Stimulated activated naive CD4-positive, alpha-beta T cell treated with Interleukin-2 at 50 U/mL for 16 hours (primary cell): ENCODE data around the gene PSMB11.
"Not testable (repeated sequence)": the region's sequence is repeated elsewhere in the genome, so short reads cannot be mapped to it uniquely, and the experiment has no call there.

Experiments
- DNase-seq: peaks from one replicate; lab custom pipeline; 2025; lab: John Stamatoyannopoulos, UW

The PSMB11 gene, protein sequence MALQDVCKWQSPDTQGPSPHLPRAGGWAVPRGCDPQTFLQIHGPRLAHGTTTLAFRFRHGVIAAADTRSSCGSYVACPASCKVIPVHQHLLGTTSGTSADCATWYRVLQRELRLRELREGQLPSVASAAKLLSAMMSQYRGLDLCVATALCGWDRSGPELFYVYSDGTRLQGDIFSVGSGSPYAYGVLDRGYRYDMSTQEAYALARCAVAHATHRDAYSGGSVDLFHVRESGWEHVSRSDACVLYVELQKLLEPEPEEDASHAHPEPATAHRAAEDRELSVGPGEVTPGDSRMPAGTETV

DNA sequence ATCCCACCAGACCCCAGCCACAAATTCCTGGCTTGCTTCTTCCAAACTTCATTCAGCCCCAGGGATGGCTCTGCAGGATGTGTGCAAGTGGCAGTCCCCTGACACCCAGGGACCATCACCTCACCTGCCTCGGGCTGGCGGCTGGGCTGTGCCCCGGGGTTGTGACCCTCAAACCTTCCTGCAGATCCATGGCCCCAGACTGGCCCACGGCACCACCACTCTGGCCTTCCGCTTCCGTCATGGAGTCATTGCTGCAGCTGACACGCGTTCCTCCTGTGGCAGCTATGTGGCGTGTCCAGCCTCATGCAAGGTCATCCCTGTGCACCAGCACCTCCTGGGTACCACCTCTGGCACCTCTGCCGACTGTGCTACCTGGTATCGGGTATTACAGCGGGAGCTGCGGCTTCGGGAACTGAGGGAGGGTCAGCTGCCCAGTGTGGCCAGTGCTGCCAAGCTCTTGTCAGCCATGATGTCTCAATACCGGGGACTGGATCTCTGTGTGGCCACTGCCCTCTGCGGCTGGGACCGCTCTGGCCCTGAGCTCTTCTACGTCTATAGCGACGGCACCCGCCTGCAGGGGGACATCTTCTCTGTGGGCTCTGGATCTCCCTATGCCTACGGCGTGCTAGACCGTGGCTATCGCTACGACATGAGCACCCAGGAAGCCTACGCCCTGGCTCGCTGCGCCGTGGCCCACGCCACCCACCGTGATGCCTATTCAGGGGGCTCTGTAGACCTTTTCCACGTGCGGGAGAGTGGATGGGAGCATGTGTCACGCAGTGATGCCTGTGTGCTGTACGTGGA is at the start of gene PSMB11:
Gene PSMB11, plus strand, starts transcription at position 51 of the 804 bp plus-strand sequence. Its CDS starts 14 bp downstream, at position 65.
- DNase-seq, result no peak

DNA sequence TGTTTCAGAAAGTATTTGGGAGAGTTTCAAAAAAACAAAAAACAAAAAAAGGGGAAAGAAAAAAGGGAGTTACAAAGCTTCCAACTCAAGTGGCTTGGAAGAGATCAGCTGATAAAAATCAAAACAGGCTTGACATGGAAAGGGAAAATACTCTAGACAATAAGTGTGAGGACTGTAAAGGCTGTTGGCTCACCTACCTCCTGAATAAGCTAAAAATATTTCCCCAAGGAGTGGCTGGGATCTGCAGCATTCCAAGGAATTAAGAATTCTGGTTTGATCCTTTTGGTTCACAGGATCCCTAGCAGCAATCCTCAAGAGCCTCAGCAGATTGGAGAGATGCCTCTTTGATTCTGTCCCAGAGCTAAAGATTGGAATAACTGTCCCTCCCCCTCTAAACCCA is 48.5 kb upstream of the PSMB11 start:
- DNase-seq, result no peak

DNA sequence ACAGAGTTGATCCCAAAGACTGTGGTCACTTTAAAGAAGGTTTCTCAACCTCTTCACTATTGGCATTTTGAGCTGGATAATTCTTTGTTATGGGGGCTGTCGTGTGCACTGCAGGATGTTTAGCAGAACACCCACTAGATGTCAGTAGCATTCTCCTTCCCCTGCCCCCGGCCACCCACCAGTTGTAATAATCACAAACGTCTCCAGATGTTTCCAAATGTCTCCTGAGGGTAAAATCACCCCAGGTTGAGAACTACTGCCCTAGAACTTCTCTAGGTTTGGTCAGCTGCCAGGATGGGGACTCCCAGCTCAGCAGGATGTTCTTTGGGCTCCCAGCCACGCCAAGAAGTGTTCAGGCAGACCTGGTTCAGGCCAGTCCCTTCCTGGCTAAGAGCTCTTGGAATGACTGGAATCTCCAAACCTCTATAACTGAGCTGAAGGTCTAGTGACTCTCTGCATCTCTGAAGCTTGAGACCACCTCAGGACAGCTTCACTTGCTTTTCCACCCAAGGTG is 47.2 kb upstream of the PSMB11 start:
- no peak for DNase-seq

DNA sequence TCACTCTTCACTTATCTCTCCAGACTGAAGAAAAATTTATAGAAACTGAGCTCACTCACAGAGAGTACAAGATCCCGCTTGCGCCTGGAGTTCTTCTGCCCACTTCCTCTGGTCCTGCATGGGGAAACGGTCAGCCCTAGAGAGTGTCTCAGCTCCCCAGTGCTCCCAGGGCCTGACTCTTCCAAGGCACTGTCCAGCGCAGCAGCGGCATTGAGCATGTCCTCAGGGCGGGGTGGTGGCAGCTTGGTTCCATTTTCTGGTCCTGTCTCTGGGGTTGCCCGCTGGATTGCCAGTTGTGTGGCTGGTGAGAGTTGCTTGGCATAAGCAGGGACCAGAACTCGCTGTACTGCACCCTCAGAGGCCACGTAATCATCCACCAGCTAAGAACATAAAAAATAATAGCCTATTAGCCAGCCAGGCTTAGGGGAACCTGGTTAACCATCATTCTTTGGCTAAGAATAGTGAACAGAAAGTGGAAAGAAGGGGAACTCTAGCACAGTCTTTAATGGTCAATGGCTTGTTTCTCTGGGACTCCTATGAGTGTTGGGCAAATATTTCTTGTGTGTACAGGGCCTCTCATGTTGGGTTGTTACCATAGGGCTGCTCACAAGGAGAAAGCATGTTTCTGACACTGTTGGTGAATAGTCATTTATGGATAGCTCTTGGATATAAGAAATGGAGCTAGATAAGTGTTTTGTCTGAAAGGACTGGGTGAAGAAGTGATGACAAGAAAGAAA is 46.0 kb upstream of the PSMB11 start:
- DNase-seq, result no peak

DNA sequence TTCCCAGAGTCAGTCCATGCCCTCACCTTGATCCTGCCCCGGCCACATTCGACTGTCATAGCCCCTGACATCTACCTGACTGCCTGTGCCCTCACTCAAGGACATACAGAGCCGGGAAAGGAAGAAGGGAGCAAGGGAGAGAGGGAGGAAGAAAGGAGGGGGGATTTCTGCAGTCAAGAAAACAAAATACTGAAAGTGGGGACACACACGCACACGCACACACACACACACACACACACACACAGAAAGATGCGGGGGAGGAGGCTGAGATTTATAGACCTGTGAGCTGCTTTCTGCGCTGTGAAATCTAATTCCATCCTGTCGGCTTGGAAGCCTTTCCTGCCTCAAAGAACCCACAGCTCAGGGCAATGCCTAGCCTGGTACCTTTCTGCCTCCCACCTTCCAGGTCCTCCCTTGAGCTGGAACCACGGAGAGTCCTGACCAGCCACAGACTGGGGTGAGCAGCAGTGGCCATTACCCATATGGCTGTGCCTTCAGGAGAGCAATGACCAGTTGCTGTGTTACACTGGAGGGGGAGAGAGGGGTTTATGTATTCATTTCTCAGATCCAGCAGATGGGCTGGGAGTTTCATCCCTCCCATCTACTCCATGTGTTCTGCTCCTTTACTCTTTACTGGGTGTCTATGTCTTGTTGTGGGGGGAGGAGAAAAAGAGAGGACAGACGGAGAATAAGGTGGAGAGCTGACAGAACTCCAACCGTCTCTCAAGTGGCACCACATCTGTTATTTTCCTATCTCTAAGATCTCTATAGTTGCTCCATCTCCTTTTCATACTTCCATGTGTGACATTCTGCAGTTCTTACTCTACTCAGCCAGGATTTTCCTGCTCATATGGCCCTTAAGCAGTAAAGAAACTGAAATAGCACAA is 45.0 kb upstream of the PSMB11 start:
- no peak for DNase-seq

DNA sequence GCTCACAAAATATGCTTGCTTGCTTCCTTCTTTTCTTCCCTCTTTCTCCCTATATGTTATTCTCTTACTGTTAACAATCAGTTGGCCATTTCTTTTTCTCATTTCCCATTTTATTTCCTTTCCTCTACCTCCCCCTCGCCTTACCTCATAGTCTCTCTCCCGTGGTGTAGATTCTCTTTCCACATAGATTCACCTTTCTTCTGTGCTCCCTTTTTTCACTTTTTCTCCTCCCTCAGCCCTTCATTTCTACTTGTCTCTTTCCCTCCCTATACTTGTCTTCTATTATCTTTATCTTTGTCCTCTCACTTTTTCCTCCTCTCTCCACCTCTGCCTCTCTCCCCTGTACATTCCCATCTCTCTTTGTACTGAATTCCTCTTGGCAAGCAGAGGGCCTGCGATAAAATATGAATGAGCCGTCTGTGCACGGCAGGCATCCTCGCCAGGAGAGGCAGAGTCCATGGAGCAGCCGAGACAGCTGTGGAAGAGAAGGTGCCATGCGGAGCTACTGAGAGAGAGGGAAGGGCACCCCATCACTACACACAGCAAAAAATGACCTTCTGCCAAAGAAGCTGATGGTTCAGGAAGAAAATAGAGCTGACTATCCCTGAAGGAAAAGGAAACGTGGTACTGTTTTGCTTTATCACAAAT is 44.2 kb upstream of the PSMB11 start:
- no peak for DNase-seq

DNA sequence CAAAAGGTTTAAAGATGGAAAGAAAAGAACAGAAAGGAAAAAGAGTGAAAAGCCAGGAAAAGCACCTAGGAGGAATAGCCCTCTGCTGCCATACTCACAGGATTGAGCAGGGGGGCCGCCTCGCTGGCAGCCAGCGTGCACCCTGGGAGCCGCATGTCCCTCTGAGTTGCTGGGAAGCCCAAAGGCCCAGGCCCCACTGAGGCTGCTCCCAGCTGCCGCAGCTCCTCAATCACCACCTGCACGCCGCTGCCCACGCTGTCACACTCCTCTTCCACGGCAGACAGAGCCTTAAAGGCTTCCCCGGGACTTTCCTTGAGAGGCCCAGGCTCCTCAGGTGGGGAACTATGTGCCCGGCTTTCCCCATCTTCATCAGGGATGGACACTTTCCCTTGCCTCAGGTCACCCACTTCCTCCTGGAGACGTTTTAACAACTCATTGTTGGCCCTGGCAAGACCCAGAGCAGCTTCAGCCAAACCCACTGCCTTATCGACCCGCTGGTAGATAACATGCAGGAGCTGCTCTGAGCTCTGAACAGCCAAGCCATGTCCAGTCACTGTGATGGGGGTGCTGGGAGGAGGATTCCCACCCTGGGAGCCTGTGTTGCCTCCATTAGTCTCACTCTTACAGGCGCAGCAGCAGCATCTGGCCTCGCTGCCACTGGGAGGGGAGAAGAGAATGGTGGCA is 43.5 kb upstream of the PSMB11 start:
- no peak for DNase-seq

DNA sequence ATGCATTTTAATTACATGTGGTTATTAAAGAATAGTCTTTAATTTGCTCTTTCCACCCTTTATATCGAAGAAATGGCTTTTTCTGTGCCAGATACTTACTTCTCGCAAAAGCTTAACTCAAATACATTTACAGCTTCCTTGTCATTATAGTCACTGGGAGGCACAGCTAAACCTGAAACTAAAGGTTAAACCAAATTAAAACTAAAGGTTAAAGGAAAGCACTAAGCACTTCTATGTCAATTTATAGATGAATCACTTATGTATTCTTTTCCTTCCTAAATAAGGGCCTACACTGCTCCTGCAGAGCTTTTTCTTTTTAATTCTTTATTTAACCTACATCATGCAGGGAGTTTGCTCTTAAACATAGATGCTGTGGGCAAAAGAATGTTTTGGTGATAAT is 41.2 kb upstream of the PSMB11 start:
- DNase-seq, result no peak

DNA sequence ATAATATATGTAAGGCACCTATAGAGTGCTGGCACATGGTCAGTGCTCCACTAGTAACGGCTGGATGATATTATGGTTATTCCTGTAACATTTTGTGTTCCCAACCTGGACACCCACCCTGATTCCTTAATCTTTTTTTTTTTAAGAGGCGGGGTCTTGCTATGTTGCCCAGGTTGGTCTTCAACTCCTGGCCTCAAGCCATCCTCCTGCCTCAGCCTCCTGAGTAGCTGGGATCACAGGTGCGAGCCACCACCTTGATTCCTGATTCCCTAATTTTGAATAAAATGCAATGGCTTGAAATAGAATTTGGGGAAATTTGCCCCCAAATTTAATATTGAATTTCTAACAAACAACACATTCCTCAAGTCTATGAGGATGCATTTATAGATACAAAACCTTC is 39.4 kb upstream of the PSMB11 start:
- no peak for DNase-seq

DNA sequence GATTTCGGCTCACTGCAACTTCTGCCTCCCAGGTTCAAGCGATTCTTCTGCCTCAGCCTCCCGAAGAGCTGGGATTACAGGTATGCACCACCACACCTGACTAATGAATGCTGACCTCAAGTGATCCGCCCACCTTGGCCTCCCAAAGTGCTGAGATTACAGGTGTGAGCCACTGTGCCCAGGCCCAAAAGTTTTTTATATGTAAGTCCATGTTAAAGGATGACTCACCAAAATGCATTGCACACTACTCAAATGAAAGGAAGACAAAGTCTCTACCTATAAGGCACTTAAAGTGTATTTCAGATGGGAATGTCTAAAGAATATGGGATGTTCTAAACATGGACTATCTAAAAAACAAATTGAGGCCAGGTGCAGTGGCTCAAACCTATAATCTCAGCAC is 37.7 kb upstream of the PSMB11 start:
- DNase-seq, result not testable (repeated sequence)

DNA sequence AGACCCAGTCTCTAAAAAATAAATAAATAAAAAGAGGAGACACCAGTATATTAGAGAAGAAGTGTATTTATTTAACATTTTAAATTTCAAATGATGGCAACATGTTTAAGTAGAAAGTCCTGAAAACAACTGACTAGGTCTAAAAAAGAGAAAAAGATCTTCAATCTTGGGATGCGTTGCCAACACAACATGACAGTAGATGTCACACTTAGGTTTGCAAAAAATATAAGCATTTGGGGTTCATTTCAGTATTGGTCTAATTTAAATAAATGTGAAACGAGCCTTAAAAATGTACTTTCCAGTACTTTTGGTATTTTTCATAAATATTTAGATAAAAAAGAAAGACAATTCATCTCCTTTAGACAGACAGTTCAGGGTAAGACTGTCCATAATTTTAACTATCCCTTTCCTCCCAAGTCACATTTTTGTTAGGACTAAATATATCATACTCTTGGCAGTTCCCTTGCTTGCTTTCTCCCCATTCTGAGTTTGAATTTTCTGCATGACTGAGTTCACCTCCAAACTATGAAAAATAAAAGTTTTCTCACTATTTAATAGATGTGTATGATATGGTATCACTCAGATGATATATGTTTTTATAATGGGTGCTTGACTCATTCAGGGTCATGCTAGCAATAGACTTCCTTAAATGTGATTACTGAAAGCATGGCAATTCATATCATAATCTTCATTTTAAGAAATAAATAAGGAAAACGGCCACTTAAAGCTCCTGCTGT is 36.4 kb upstream of the PSMB11 start:
- no peak for DNase-seq

DNA sequence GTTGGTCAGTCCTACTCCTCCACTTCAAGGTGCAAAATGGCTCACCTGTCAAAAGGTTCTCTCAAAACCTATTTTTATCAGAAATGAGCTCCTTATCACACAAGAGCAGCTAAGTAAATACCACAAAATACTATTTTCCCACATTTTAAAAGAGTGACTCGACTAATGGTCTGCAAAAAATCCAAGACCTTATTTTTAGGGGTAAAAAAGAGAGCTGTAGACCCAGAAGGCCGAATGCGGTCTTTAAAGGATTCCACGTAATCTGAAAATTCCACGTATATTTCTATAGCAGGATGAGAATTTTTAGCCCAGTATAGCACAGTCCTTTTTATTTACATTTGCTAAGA is 35.9 kb upstream of the PSMB11 start:
- no peak for DNase-seq

DNA sequence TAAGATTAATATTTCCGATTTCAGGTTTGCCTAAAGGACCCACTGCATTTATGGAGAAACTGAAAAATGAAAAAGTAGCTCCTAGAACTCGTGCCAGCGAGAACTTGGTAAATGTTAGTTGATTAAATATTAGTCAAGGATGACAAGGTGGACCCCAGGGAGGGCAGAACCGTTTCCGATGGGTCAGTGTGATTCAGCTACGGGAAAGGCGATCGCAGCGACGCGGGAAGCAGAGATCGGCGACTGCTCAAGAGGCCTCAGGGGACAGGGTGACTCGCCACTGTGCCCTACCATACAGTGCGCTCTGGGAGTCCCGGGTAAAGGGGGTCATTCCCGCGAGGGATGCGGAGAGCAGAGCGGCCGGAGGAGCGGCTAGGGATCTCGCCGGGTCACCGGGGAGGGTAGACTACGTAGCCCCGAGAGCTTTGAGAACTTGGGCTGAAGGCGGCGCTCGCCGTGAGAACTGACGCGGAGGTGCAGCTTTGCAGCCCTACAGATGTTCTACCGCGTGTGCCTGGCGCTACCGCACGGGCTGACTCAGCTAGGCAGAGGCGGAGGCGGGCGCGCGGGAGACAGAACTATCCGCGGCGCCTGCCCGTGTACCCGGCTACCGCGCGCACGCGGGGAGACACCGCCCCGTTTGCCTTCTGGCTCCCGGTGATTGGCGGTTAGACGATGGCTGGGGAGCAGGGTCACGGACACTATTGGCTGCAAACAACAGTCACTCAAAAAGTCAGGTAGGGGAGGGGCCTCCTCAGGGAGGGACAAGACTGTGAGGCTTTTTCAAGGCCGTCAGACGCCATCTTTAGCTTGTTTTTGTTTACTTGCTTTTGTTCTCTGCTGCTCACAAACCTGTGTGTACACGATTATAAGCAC is 35.2 kb upstream of the PSMB11 start:
- DNase-seq, result peak; percentile 97

DNA sequence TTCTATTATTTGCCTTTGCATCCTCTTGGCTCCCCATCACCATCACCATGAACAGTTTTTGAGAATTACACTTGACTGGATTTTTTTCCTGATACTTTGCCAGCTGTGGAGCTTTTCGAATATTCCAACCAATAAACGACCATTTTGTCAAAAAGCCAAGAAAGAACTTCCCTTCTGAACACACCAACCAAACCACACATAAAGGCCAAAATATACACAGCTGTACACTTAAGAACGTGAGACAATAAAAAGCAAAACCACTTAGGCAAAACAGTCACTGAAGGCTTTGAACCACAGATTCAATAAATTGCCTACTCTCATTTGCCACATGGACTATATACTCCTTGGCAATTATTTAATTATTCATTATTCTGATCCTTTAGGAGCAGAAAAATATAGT is 33.2 kb upstream of the PSMB11 start:
- DNase-seq, result no peak

DNA sequence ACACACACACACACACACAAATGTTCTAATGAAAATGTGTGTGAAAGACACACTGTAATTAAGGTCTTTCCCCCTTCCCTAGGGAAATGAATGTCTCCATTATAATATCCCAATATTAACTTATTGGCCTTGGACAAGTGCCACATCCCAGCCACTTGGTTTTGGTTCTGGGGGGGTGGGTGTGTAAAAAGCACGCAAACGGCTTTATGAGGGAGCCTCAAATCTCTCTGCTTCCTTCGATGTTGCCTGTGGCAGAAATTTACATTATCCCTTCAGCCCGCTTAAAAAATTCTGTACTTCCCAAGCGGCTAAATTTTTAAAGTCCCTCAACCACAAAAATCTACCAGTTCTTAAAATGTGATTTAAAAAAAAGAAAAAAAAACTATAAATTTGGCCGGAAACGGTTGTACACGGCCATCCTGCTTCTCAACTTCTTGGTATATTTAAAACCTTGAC is 32.5 kb upstream of the PSMB11 start:
- no peak for DNase-seq

DNA sequence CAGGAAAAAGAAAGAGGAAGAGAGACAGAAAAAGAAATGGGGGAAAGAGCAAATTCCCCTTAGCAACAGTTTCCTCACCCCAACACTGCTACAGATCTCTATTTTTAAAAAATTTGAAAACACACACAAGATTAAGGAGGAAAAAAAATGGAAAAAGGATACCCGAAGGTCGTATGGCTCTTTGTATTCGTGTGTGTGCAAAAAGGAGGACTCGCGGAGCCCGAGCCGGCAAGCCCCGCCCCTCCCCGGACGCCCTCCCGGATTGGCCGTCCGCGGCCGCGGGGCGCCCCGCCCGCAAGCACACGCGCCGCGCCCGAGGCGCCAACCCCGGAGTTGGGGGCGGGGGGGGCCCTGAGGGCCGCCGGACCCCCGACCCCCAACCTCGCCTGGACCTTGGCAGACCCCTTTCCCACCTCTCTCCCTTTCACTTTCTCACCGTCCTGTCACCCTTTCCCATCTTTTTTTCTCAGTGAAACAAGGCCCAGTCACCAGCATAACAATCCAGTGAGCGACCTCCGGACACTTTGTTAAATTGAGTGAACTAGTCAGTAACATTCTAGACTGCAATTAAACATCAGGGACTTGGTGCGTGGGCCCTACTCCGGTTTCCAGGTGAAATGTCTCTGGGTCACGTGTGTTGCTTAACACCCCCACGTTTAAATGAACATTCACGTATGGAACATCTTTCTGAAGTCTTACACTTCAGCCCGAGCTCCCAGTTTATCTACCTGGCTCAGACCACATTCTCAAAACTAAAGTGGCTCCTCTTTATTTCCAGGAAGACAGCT is 31.9 kb upstream of the PSMB11 start, which contains the start of gene C14orf93:
Gene C14orf93, minus strand, starts transcription at position 205 of the 788 bp plus-strand sequence. CDS start 11,120 bp downstream, outside the sequence.
- peak; percentile 73 for DNase-seq

DNA sequence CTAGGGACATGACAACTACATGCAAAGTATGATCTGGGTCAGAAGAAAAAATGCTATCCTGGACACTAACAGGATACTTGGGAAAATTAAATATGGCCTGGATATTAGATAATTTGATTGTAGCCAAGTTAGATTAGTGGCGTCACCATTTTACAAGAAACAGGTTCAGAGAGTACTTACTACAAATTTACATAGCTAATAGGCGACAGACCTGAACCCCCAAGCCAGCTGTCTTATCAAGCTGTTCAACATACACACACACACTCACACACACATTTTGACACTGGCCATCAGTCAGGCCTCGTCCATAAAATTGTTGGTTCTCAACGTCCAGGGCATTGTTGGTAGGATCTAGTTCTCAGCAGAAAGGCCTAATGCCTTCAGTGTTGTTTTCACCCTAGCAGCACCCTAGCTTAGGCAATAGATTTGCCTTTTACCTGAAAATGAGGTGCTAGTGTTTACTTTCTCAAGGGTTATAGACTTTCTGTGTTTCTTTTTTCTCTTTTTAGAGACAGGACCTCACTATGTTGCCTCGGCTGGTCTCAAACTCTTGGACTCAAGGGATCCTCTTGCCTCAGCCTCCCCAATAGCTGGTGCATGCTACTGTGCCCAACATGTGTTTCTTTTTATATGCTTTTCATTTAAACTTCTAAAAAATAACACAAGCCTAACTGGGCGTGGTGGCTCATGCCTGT is 28.8 kb upstream of the PSMB11 start:
- no peak for DNase-seq
